HG03103 (cell line): Measurements from ENCODE around the gene POC1A.

Experiments
- ATAC-seq: cut with Tn5 transposase; IDR thresholded peaks from one replicate; pipeline ENCODE4 v1.9.1; 2021; ENCODE audit warnings: low read depth; ENCODE audit not compliant: unreplicated experiment

Gene POC1A

GRCh38 chr3:52070724-52071621 lies 83.2 kb downstream of the POC1A start:
- ATAC-seq: no peak

- ATAC-seq: no peak
Observed at GRCh38 chr3:52069855-52070254, 84.4 kb downstream of the POC1A start.

GRCh38 chr3:52069135-52069534 lies 85.1 kb downstream of the POC1A start:
- ATAC-seq: no peak

- ATAC-seq: no peak
Observed at GRCh38 chr3:52068730-52069129, 85.5 kb downstream of the POC1A start.

- no peak for ATAC-seq
Observed at GRCh38 chr3:52068055-52068571, 86.1 kb downstream of the POC1A start.

- no peak for ATAC-seq
Observed at GRCh38 chr3:52067526-52067925, 86.7 kb downstream of the POC1A start.

- no peak for ATAC-seq
Observed at GRCh38 chr3:52067046-52067445, 87.2 kb downstream of the POC1A start.

- no peak for ATAC-seq
Observed at GRCh38 chr3:52065264-52065756, 88.9 kb downstream of the POC1A start.

GRCh38 chr3:52064561-52064960 lies 89.7 kb downstream of the POC1A start:
- no peak for ATAC-seq

- ATAC-seq: no peak
Observed at GRCh38 chr3:52063026-52063723, 91.0 kb downstream of the POC1A start.

GRCh38 chr3:52062505-52062904 lies 91.7 kb downstream of the POC1A start:
- ATAC-seq: peak; percentile 43

GRCh38 chr3:52061121-52061910 lies 92.9 kb downstream of the POC1A start:
- ATAC-seq: no peak

- no peak for ATAC-seq
Observed at GRCh38 chr3:52059781-52060180, 94.4 kb downstream of the POC1A start.

GRCh38 chr3:52057812-52058495 lies 96.3 kb downstream of the POC1A start:
- ATAC-seq: no peak

GRCh38 chr3:52056968-52057811 lies 97.0 kb downstream of the POC1A start:
- ATAC-seq: peak; percentile 70

- no peak for ATAC-seq
Observed at GRCh38 chr3:52056521-52056967, 97.7 kb downstream of the POC1A start, which contains the start of gene DUSP7. TSS of gene DUSP7 (minus strand) at chr3:52056571. CDS start at chr3:52056366, 205 bp downstream.

GRCh38 chr3:52055537-52056351 lies 98.5 kb downstream of the POC1A start:
- no peak for ATAC-seq
